Cardiac fibroblast (primary cell): ENCODE data around the gene XRCC1.
"Not testable (repeated sequence)": the region's sequence is repeated elsewhere in the genome, so short reads cannot be mapped to it uniquely, and the experiment has no call there.

ENCODE experiments used
- DNase-seq, 2 donors: peaks; one replicate each; pipeline versions ENCODE4 v3.0.0 to v3.0.0-alpha.2; 2010; ENCODE audit warnings: low read depth in 2 of 2
- H3K4me3 ChIP-seq, 2 donors: replicated peaks in 1 of 2; 1 replicate in 1 of 2; 2 replicates in 1 of 2; pipeline ENCODE4 v1.5.1; 2011; ENCODE audit warnings: low read depth in 2 of 2, low read length in 2 of 2, mild to moderate bottlenecking in 2 of 2, moderate library complexity in 1 of 2
- TF ChIP-seq, protein P1 (sequence below): IDR thresholded peaks from one replicate; pipeline ENCODE4 v1.5.1; 2011; ENCODE audit warnings: low read depth, mild to moderate bottlenecking, low read length, inconsistent platforms

Gene XRCC1

GRCh38 chr19:43553656-43554055 is 21.7 kb downstream of the XRCC1 start:
- DNase-seq: no peak
- TF ChIP-seq, protein P1, sequence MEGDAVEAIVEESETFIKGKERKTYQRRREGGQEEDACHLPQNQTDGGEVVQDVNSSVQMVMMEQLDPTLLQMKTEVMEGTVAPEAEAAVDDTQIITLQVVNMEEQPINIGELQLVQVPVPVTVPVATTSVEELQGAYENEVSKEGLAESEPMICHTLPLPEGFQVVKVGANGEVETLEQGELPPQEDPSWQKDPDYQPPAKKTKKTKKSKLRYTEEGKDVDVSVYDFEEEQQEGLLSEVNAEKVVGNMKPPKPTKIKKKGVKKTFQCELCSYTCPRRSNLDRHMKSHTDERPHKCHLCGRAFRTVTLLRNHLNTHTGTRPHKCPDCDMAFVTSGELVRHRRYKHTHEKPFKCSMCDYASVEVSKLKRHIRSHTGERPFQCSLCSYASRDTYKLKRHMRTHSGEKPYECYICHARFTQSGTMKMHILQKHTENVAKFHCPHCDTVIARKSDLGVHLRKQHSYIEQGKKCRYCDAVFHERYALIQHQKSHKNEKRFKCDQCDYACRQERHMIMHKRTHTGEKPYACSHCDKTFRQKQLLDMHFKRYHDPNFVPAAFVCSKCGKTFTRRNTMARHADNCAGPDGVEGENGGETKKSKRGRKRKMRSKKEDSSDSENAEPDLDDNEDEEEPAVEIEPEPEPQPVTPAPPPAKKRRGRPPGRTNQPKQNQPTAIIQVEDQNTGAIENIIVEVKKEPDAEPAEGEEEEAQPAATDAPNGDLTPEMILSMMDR: no peak
- H3K4me3 ChIP-seq: no peak overlapping the region

DNA sequence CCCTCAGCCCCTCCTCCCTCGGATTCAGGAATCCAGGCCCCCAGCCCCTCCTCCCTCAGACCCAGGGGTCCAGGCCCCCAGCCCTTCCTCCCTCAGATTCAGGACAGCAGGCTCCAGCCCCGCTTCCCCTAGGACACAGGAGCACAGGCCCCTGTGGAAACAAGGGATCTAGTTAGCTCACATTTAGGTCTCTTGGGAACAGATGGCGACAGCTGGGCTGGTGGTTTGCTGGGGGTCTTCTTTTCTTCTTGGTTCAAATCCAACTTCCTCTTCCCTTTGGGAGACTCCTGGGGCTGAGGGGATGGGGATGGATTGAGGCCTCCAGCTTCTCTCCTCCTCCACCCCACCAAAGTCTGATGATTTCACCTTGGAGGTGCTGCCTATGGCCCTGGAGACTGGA is 22.7 kb downstream of the XRCC1 start:
- no peak overlapping the region for H3K4me3 ChIP-seq
- no peak for DNase-seq
- TF ChIP-seq, protein P1: no peak

DNA sequence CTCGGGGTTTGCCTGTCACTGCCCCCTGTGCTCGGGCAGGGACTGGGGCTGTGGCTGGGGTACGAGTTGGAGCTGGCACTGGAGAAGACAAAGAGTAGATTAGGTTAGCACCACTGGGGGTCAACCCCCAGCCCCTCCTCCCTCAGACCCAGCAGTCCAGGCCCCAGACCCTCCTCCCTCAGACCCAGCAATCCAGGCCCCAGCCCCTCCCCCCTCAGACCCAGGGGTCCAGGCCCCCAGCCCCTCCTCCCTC is 23.2 kb downstream of the XRCC1 start:
- no peak overlapping the region for H3K4me3 ChIP-seq
- no peak for DNase-seq
- TF ChIP-seq, protein P1: no peak

DNA sequence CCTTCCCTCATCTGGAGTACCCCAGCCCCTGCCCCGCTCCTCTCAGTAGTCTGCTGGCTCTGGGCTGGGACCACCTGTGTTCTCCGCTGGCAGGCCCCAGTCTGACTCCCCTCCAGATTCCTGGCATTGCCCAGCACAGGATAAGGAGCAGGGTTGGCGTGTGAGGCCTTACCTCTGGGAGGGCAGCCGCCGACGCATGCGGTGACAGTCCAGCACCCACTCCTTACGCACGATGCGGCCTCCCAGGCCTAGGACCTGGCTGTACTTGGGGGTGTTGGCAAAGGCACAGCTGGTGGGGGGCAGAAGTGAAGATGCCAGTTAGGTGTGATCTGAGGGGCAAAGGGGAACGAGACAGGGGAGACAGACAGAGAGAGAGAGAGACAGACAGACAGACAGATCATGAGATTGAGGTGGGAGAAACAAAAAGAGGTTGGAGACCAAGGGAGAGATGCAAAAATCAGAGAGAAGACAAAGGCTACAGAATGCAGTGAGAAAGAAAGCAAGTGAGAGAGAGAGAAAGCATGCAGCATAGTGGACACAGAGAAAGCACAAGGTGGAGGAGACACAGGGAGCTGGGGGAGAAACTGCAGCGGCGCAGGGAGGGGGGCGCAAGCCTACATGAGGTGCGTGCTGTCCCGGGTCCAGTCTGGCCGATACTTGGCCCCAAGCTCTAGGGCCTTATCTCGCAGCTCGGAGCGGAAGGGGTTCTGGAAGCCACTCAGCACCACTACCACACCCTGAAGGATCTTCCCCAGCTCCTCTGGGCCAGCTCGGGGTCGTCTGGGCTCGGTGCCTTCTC is 23.7 kb downstream of the XRCC1 start:
- TF ChIP-seq, protein P1: no peak
- H3K4me3 ChIP-seq: no peak overlapping the region
- no peak for DNase-seq

- DNase-seq: no peak
- H3K4me3 ChIP-seq: no peak overlapping the region
- TF ChIP-seq, protein P1: no peak
These were observed 26.6 kb downstream of the XRCC1 start for GRCh38 chr19:43548706-43549105.

DNA sequence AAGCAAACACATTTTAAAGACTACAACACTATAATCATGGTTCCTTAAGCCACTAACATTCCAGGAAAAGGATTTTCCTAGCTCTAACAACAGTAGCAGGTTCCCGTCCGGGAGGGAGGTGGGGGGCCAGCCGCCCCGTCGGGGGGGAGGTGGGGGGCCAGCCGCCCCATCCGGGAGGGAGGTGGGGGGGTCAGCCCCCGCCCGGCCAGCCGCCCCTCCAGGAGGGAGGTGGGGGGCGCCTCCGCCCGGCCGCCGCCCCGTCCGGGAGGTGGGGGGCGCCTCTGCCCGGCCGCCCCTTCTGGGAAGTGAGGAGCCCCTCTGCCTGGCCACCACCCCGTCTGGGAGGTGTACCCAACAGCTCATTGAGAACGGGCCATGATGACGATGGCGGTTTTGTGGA is 27.4 kb downstream of the XRCC1 start:
- H3K4me3 ChIP-seq, DNase-seq: not testable (repeated sequence)

DNA sequence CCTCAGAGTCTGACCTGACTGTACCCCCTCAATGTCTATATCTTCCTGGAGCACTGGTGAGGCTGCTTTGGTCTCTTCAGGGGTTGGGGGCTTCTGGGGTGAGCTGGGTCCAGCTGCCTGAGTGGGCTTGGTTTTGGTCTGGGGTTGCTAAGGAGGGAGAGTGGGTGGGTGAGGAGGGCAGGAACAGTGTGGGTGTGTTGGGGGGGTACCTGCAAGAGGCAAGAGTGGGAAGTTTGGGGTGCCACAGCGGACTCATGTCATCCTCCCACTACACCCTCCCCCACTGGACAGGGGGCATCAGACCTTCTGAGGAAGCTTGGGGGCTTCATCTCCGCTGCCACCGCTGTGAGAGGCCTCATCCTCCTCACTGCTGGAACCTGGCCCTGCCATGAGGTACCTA is 28.7 kb downstream of the XRCC1 start:
- TF ChIP-seq, protein P1: no peak
- no peak overlapping the region for H3K4me3 ChIP-seq
- DNase-seq: no peak
